OCI-LY7 (cell line): Measurements from ENCODE around the gene IPO4. TPM values are rescaled to one million over a fixed set of nuclear protein-coding genes. Genes with fewer than 3 reads are reported as not detected.

Source experiments
- BruUV-seq: library from RNA; stranded (reverse); fragments of 400-500 nt; replicated peaks from 2 replicates; lab custom pipeline; 2021; lab: Mats Ljungman, UMichigan
- CTCF ChIA-PET: fragments of 300-600 bp; sonication (Branson Sonifier 250); formaldehyde crosslinking; loops from one replicate; lab custom pipeline; 2022; ENCODE audit warnings: antibody characterized with exemption; ENCODE audit not compliant: unreplicated experiment; lab: Charles Lee
- POLR2A ChIA-PET: fragments of 300-600 bp; sonication (Branson Sonifier 250); formaldehyde crosslinking; loops from one replicate; lab custom pipeline; 2022; ENCODE audit warnings: antibody characterized with exemption; lab: Charles Lee
- DNase-seq: peaks from one replicate; pipeline ENCODE4 v3.0.0-alpha.2; 2015; ENCODE audit warnings: low spot score
- H2AFZ ChIP-seq: fragments of 200-600 bp; sonication (generic), shearing (Covaris generic); 2 replicates; pipeline ENCODE4 v1.6.1; 2014; ENCODE audit warnings: mild to moderate bottlenecking, antibody characterized with exemption, low read length, moderate library complexity
- H3K27ac ChIP-seq: fragments of 200-600 bp; sonication (generic); 2 replicates; pipeline ENCODE4 v1.5.1; 2014; ENCODE audit warnings: mixed run types, low read depth, mild to moderate bottlenecking, moderate library complexity, low read length, inconsistent platforms; ENCODE audit not compliant: poor library complexity, severe bottlenecking
- H3K36me3 ChIP-seq: fragments of 200-600 bp; sonication (generic); 2 replicates; pipeline ENCODE4 v1.6.1; 2014; ENCODE audit warnings: mild to moderate bottlenecking, antibody characterized with exemption, low read length, moderate library complexity, mixed read lengths; ENCODE audit not compliant: insufficient read depth
- H3K4me1 ChIP-seq: fragments of 200-600 bp; sonication (generic); 2 replicates; pipeline ENCODE4 v1.5.1; 2014; ENCODE audit warnings: mild to moderate bottlenecking, low read length; ENCODE audit not compliant: insufficient read depth, poor library complexity, severe bottlenecking
- H3K4me2 ChIP-seq: fragments of 200-600 bp; sonication (generic); 2 replicates; pipeline ENCODE4 v1.6.1; 2014; ENCODE audit warnings: mild to moderate bottlenecking, low read length
- H3K4me3 ChIP-seq: fragments of 200-600 bp; sonication (generic); 2 replicates; pipeline ENCODE4 v1.5.1; 2014; ENCODE audit warnings: mild to moderate bottlenecking, low read depth, low read length; ENCODE audit not compliant: poor library complexity, severe bottlenecking
- H3K79me2 ChIP-seq: fragments of 200-600 bp; sonication (generic); 2 replicates; pipeline ENCODE4 v1.6.1; 2016; ENCODE audit warnings: low read depth, mild to moderate bottlenecking, low read length, moderate library complexity, mixed read lengths; ENCODE audit not compliant: insufficient read depth
- H3K9me2 ChIP-seq: fragments of 200-600 bp; sonication (generic); 2 replicates; pipeline ENCODE4 v1.6.1; 2016; ENCODE audit warnings: mild to moderate bottlenecking, low read length, mixed read lengths; ENCODE audit not compliant: insufficient read depth
- H3K9me3 ChIP-seq: fragments of 200-600 bp; sonication (generic); 2 replicates; pipeline ENCODE4 v1.6.1; 2014; ENCODE audit warnings: mild to moderate bottlenecking, mixed run types, low read length, mixed read lengths
- H4K20me1 ChIP-seq: fragments of 200-600 bp; sonication (generic); 2 replicates; pipeline ENCODE4 v1.6.1; 2014; ENCODE audit warnings: mild to moderate bottlenecking, antibody characterized with exemption, low read length, moderate library complexity, mixed read lengths; ENCODE audit not compliant: insufficient read depth
- CTCF ChIP-seq: fragments of 200-600 bp; sonication (generic); conservative IDR thresholded peaks from 2 replicates; pipeline ENCODE4 v1.5.1; 2014; ENCODE audit warnings: mild to moderate bottlenecking, antibody characterized with exemption, low read length, moderate library complexity, mixed read lengths
- EZH2phosphoT487 ChIP-seq: fragments of 200-600 bp; sonication (generic); IDR thresholded peaks from 2 replicates; pipeline ENCODE4 v1.6.1; 2018; ENCODE audit warnings: low read depth, borderline replicate concordance, mild to moderate bottlenecking, mixed run types, antibody characterized with exemption, low read length, moderate library complexity, mixed read lengths
- intact Hi-C: fragments of 100-400 bp; cut with micrococcal nuclease; formaldehyde crosslinking; loops from one replicate; pipeline ENCODE4 v1.10.0; 2022; ENCODE audit not compliant: unreplicated experiment
- total RNA-seq, 2 experiments: library from RNA; depleted of rRNA in 1 of 2; stranded (reverse); fragments of >200 nt in 1 of 2; shearing (Covaris generic) in 1 of 2; gene quantifications; 2 replicates each; pipeline ENCODE4 v1.2.3, GENCODE V29; 2014 to 2022

IPO4 gene
- total RNA-seq, 2 experiments from 2014 or later: 53.1 to 59.2 TPM

GRCh38 chr14:24141097-24141880 is 47.3 kb downstream of the IPO4 start, which contains the start of gene EMC9:
TSS of gene EMC9 (minus strand) at chr14:24141591. CDS start at chr14:24141304, 287 bp downstream.
- no TSS peak for BruUV-seq
- Histone ChIP-seq H2AFZ (peak within 1 kb of the TSS; percentile 84), H3K4me2 (peak within 1 kb of the TSS; percentile 89), H3K36me3 (peaks cover 55% of the 10 kb centered on the region), H3K4me1 (peaks cover 44% of the 10 kb centered on the region), H3K9me2 (no peaks in the 10 kb centered on the region), H3K27ac (peak within 1 kb of the TSS; percentile 81), H3K4me3 (peak within 1 kb of the TSS; percentile 85), H3K9me3 (no peaks in the 10 kb centered on the region), H3K79me2 (peaks cover 36% of the 10 kb centered on the region), H4K20me1 (0 out of 2 replicates have a peak, but pooled peaks cover 6% of the 10 kb centered on the region)
- TF ChIP-seq EZH2phosphoT487 (no peak), CTCF (peak; percentile 51)
- POLR2A ChIA-PET: interaction anchor here (0.7 to 2.5 kb wide), 12 partner anchors 15 to 105 kb away, joined by 3 to 14 read pairs (median 3); partner anchors contain the start of genes DCAF11, IRF9, NRL and PCK2
- CTCF ChIA-PET: interaction anchor here (0.9 to 1.0 kb wide), 2 partner anchors 9 to 20 kb away, joined by 4 to 5 read pairs; partner anchors contain the start of gene IRF9
- DNase-seq: peak; percentile 100
- intact Hi-C loops: loop anchor here (1.0 to 10.0 kb wide), 4 partner anchors 20 to 836 kb away; partner anchors contain the start of genes BCL2L2, DCAF11, IPO4 and IRF9

GRCh38 chr14:24139272-24139934 is 49.2 kb downstream of the IPO4 start:
- H3K4me2 ChIP-seq: peak overlapping the region; percentile 89
- intact Hi-C loops: no loop called here
- H3K4me1 ChIP-seq: peaks cover 42% of the 10 kb centered on the region
- DNase-seq: no peak
- ChIA-PET POLR2A (interaction anchor here (2.5 to 4.1 kb wide), 2 partner anchors 24 kb away, joined by 14 to 43 read pairs; partner anchors contain the start of genes DCAF11 and NRL), CTCF (no interaction called here)
- 0 out of 2 replicates have a peak, but pooled peaks cover 6% of the 10 kb centered on the region for H4K20me1 ChIP-seq
- H3K27ac ChIP-seq: no peak overlapping the region
- H3K9me2 ChIP-seq: no peaks in the 10 kb centered on the region
- peaks cover 46% of the 10 kb centered on the region for H3K36me3 ChIP-seq
- no peak overlapping the region for H2AFZ ChIP-seq
- TSS peak; percentile 70 for BruUV-seq
- H3K79me2 ChIP-seq: peaks cover 25% of the 10 kb centered on the region
- no peaks in the 10 kb centered on the region for H3K9me3 ChIP-seq
- TF ChIP-seq EZH2phosphoT487: no peak
- TF ChIP-seq CTCF: no peak
- H3K4me3 ChIP-seq: peak overlapping the region; percentile 85
